ENCODE results near the gene AOC2. TPM values are rescaled to one million over a fixed set of nuclear protein-coding genes. Genes with fewer than 3 reads are reported as not detected.

AOC2 gene
- total and polyA plus RNA-seq, 2 of the 13 experiments (the other 11 are each of a cell fraction or from before 2014, with no cell fraction given) = 1.2 to 3.3 TPM

- TF ChIP-seq ZNF891 (CRISPR knock-in tag; IDR thresholded peaks at IDR 0.05) = 0 out of 2 replicates have a peak, but pooled peaks have one; percentile 40
- TF ChIP-seq GRHL1 (CRISPR knock-in tag; conservative IDR thresholded peaks at IDR 0.05) = no peak
- no peak for TF ChIP-seq MAFF (IDR thresholded peaks at IDR 0.05; ENCODE audit: low read depth, low read length)
- no peak for TF ChIP-seq AKNA (CRISPR knock-in tag; IDR thresholded peaks at IDR 0.05; ENCODE audit: borderline replicate concordance)
- peak; percentile 20; the same call in 1 of the 2 replicates for TF ChIP-seq ZBTB7B (CRISPR knock-in tag; IDR thresholded peaks at IDR 0.05)
- no peak for TF ChIP-seq ZNF512B (CRISPR knock-in tag; IDR thresholded peaks at IDR 0.05; ENCODE audit: borderline replicate concordance)
- peak; percentile 45 for TF ChIP-seq NR2C2 (CRISPR knock-in tag; IDR thresholded peaks at IDR 0.05; ENCODE audit: borderline replicate concordance)
- TF ChIP-seq ZNF607 (CRISPR knock-in tag; IDR thresholded peaks at IDR 0.05; ENCODE audit: borderline replicate concordance) = no peak
- no peak for TF ChIP-seq NFRKB (IDR thresholded peaks at IDR 0.05)
- TF ChIP-seq ARHGAP35 (CRISPR knock-in tag; IDR thresholded peaks at IDR 0.05; ENCODE audit: borderline replicate concordance) = no peak
- 0 out of 2 replicates have a peak, but pooled peaks have one; percentile 57 for TF ChIP-seq ZNF547 (CRISPR knock-in tag; IDR thresholded peaks at IDR 0.05)
- peak; percentile 10; the same call in 1 of the 2 replicates for TF ChIP-seq RAD51 (IDR thresholded peaks at IDR 0.05; ENCODE audit: borderline replicate concordance)
- TF ChIP-seq ZNF205 (CRISPR knock-in tag; IDR thresholded peaks at IDR 0.05) = no peak
- peak; percentile 88 for TF ChIP-seq RXRB (CRISPR knock-in tag; IDR thresholded peaks at IDR 0.05; ENCODE audit: borderline replicate concordance)
- TF ChIP-seq PHF21A (CRISPR knock-in tag; IDR thresholded peaks at IDR 0.05) = peak; percentile 96
- TF ChIP-seq ZNF343 (CRISPR knock-in tag; IDR thresholded peaks at IDR 0.05) = 0 out of 2 replicates have a peak, but pooled peaks have one; percentile 8
- no peak for TF ChIP-seq ZFP36 (IDR thresholded peaks at IDR 0.05; ENCODE audit: borderline replicate concordance, low read depth, low read length, partially characterized antibody)
- TF ChIP-seq HNRNPL (IDR thresholded peaks at IDR 0.05; ENCODE audit: low read depth, low read length) = 0 out of 2 replicates have a peak, but pooled peaks have one; percentile 31
- TF ChIP-seq TFDP2 (CRISPR knock-in tag; IDR thresholded peaks at IDR 0.05) = no peak
These were observed 33.9 kb downstream of the AOC2 start (continued) for GRCh38 chr17:42878123-42878880.

Data from HepG2 (cell line).